ENCODE measurements around the gene ZNF587.

DNA sequence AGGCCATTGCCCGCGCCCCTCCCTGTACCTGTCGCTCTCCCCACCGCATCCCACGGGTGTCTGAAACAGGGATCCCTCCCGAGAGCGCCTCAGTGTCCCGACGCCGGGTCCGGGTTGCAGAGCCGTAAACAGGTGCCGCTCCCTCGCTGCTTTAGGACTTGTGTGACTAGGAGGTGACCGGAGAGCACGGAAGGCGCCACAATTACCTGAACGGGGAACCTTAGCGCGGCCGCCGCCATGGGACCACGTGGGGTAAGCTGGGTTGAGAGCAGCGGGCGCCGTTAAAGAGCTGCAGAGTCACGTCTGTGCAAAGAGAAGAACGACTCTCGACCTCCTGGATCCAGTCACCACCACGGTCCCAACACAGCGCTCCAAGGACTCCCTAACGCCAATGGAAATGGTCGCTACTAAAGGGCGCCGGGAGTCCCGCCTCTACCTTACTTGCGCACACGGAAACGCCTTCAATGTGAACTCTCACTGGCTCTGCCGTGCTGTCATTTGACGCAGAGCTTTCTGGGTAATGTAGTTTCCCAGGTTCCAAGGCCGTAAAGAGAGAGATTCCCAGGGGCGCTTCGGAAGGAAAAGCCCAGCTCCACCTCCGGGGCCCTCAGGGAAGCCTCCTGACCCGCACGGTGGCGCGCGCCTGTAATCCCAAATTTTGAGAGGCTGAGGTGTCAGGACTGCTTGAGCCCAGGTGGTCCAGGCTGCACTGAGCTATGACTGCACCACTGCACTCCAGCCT, 35.0 kb upstream of the ZNF587 start, which contains the start of gene ZNF552:
- TF ChIP-seq, protein P1, sequence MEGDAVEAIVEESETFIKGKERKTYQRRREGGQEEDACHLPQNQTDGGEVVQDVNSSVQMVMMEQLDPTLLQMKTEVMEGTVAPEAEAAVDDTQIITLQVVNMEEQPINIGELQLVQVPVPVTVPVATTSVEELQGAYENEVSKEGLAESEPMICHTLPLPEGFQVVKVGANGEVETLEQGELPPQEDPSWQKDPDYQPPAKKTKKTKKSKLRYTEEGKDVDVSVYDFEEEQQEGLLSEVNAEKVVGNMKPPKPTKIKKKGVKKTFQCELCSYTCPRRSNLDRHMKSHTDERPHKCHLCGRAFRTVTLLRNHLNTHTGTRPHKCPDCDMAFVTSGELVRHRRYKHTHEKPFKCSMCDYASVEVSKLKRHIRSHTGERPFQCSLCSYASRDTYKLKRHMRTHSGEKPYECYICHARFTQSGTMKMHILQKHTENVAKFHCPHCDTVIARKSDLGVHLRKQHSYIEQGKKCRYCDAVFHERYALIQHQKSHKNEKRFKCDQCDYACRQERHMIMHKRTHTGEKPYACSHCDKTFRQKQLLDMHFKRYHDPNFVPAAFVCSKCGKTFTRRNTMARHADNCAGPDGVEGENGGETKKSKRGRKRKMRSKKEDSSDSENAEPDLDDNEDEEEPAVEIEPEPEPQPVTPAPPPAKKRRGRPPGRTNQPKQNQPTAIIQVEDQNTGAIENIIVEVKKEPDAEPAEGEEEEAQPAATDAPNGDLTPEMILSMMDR (IDR thresholded peaks at IDR 0.05), result no peak
- peak in 3 of 4 donors; percentile 67 to 79 (median 74) for TF ChIP-seq POLR2A (IDR thresholded peaks at IDR 0.05)

All from esophagus squamous epithelium (tissue), 4 donors.